HepG2 (cell line): Measurements from ENCODE around the gene PTGR3. TPM values are rescaled to one million over a fixed set of nuclear protein-coding genes. Genes with fewer than 3 reads are reported as not detected.

Experiments used
- ATAC-seq: fragments of 200-7000 bp; cut with Tn5 transposase; 3 replicates; pipeline ENCODE4 v1.9.1; 2020; ENCODE audit warnings: mild to moderate bottlenecking, moderate library complexity
- BruUV-seq: library from RNA; stranded (reverse); fragments of 400-500 nt; replicated peaks from 2 replicates; lab custom pipeline; 2021; lab: Mats Ljungman, UMichigan
- CTCF ChIA-PET: fragments of 300-600 bp; formaldehyde crosslinking; extraction: SDS; loops from one replicate; lab custom pipeline; 2021; ENCODE audit warnings: low total read pairs, inconsistent platforms, low intra/inter-chr PET ratio; lab: Yijun Ruan, JAX
- POLR2A ChIA-PET: fragments of 350-600 bp; sonication (Branson Sonifier 250); formaldehyde crosslinking; loops from one replicate; lab custom pipeline; 2020; ENCODE audit warnings: antibody characterized with exemption, inconsistent platforms; lab: Yijun Ruan, JAX
- DNase-seq: peaks from one replicate; pipeline ENCODE4 v3.0.0-alpha.2; 2015; ENCODE audit warnings: low spot score
- FAIRE-seq: peaks from 3 replicates; lab custom pipeline; 2011; peaks lifted over from hg19 to GRCh38; lab: Jason Lieb, UNC
- H2AFZ ChIP-seq: one replicate; pipeline ENCODE4 v1.6.1; 2011; ENCODE audit warnings: low read length, inconsistent platforms
- H3K27ac ChIP-seq: fragments of 300-600 bp; 3 replicates; pipeline ENCODE4 v1.8.0; 2011; ENCODE audit warnings: mixed run types, mild to moderate bottlenecking, mixed read lengths, low read length, inconsistent platforms; ENCODE audit not compliant: insufficient read depth; ENCODE audit errors: extremely low read length
- H3K27me3 ChIP-seq, 2 experiments: fragments of 200-600 bp in 1 of 2; 2 replicates in 1 of 2; 3 replicates in 1 of 2; pipeline versions ENCODE4 v1.6.0 to v1.8.0; 2011; ENCODE audit warnings: low read length in 2 of 2, mild to moderate bottlenecking in 2 of 2, moderate library complexity in 2 of 2, inconsistent platforms in 1 of 2; ENCODE audit not compliant: insufficient read depth in 2 of 2, control insufficient read depth in 1 of 2
- H3K36me3 ChIP-seq, 2 experiments: fragments of 200-600 bp in 1 of 2; replicated peaks in 1 of 2; 2 replicates in 1 of 2; 3 replicates in 1 of 2; pipeline versions ENCODE4 v1.5.1 to v1.8.0; 2011; ENCODE audit warnings: low read length in 2 of 2, inconsistent platforms in 1 of 2; ENCODE audit not compliant: insufficient read depth in 2 of 2, control insufficient read depth in 1 of 2
- H3K4me1 ChIP-seq: 2 replicates; pipeline ENCODE4 v1.5.1; 2012; ENCODE audit warnings: low read length, inconsistent platforms; ENCODE audit not compliant: insufficient read depth
- H3K4me2 ChIP-seq: 2 replicates; pipeline ENCODE4 v1.6.0; 2011; ENCODE audit warnings: low read depth, low read length, inconsistent platforms
- H3K4me3 ChIP-seq, 3 experiments: fragments of 200-600 bp in 1 of 3; sonication (generic), shearing (Covaris generic) in 1 of 3; replicated peaks in 1 of 3; 2 replicates each; pipeline ENCODE4 v1.5.1; 2011 to 2016; ENCODE audit warnings: low read length in 3 of 3, inconsistent platforms in 2 of 3, low read depth in 2 of 3, mild to moderate bottlenecking in 2 of 3, control low read depth in 1 of 3, mixed read lengths in 1 of 3; ENCODE audit not compliant: insufficient read depth in 1 of 3
- H3K79me2 ChIP-seq: one replicate; pipeline ENCODE4 v1.6.1; 2011; ENCODE audit warnings: low read length, inconsistent platforms; ENCODE audit not compliant: insufficient read depth
- H3K9ac ChIP-seq: 2 replicates; pipeline ENCODE4 v1.6.0; 2011; ENCODE audit warnings: mild to moderate bottlenecking, low read depth, low read length, inconsistent platforms; ENCODE audit not compliant: insufficient read depth
- H3K9me3 ChIP-seq: 2 replicates; pipeline ENCODE4 v1.5.1; 2012; ENCODE audit warnings: mild to moderate bottlenecking, low read length
- H4K20me1 ChIP-seq: 2 replicates; pipeline ENCODE4 v1.6.0; 2011; ENCODE audit warnings: inconsistent platforms, mild to moderate bottlenecking, low read length, moderate library complexity; ENCODE audit not compliant: insufficient read depth
- ELF4 ChIP-seq: sonication (generic); formaldehyde crosslinking; IDR thresholded peaks from 2 replicates; pipeline ENCODE4 v1.5.0; 2020; ENCODE audit warnings: missing genetic modification reagents, mild to moderate bottlenecking, moderate library complexity, borderline replicate concordance
- FLYWCH1 ChIP-seq: sonication (generic); formaldehyde crosslinking; IDR thresholded peaks from 2 replicates; pipeline ENCODE4 v1.8.1; 2023; ENCODE audit warnings: mild to moderate bottlenecking, missing genetic modification reagents
- GPN1 ChIP-seq: sonication (generic); formaldehyde crosslinking; IDR thresholded peaks from 2 replicates; pipeline ENCODE4 v1.5.1; 2020; ENCODE audit warnings: missing genetic modification reagents, borderline replicate concordance
- MATR3 ChIP-seq: sonication (generic); formaldehyde crosslinking; IDR thresholded peaks from 2 replicates; pipeline ENCODE4 v1.4.0; 2020; ENCODE audit warnings: missing genetic modification reagents
- MAZ ChIP-seq, 2 experiments: sonication (generic) in 1 of 2; formaldehyde crosslinking in 1 of 2; IDR thresholded peaks; 2 replicates each; pipeline versions ENCODE4 v1.5.0 to v1.6.1; 2012 to 2020; ENCODE audit warnings: low read depth in 2 of 2, mild to moderate bottlenecking in 2 of 2, borderline replicate concordance in 1 of 2, improper control_type of control experiment in 1 of 2, low read length in 1 of 2, missing genetic modification reagents in 1 of 2, moderate library complexity in 1 of 2
- MTF1 ChIP-seq: sonication (generic); formaldehyde crosslinking; IDR thresholded peaks from 2 replicates; pipeline ENCODE4 v1.5.0; 2020; ENCODE audit warnings: missing genetic modification reagents
- PRDM4 ChIP-seq: sonication (generic); formaldehyde crosslinking; IDR thresholded peaks from 2 replicates; pipeline ENCODE4 v1.9.0; 2021; ENCODE audit warnings: missing genetic modification reagents, borderline replicate concordance
- USF2 ChIP-seq, 2 experiments: sonication (generic) in 1 of 2; formaldehyde crosslinking in 1 of 2; IDR thresholded peaks; 2 replicates each; pipeline versions ENCODE4 v1.5.1 to v1.6.1; 2011 to 2020; ENCODE audit warnings: borderline replicate concordance in 1 of 2, low read depth in 1 of 2, low read length in 1 of 2, mild to moderate bottlenecking in 1 of 2, missing genetic modification reagents in 1 of 2, moderate library complexity in 1 of 2
- ZC3H13 ChIP-seq: sonication (generic); formaldehyde crosslinking; IDR thresholded peaks from 2 replicates; pipeline ENCODE4 v1.8.1; 2023; ENCODE audit warnings: mild to moderate bottlenecking, missing genetic modification reagents, moderate library complexity
- ZKSCAN5 ChIP-seq: sonication (generic); formaldehyde crosslinking; IDR thresholded peaks from 2 replicates; pipeline ENCODE4 v1.5.1; 2020; ENCODE audit warnings: mild to moderate bottlenecking, missing genetic modification reagents
- ZNF414 ChIP-seq: sonication (generic); formaldehyde crosslinking; IDR thresholded peaks from 2 replicates; pipeline ENCODE4 v1.5.0; 2020; ENCODE audit warnings: missing genetic modification reagents
- ZNF451 ChIP-seq: sonication (generic); formaldehyde crosslinking; IDR thresholded peaks from 2 replicates; pipeline ENCODE4 v1.5.0; 2020; ENCODE audit warnings: mild to moderate bottlenecking, missing genetic modification reagents
- WGBS: methylation state at CpG from one replicate; pipeline ENCODE4 v1.1.6; 2017; ENCODE audit warnings: low lambda C conversion rate; 5-methylcytosine and 5-hydroxymethylcytosine counted together
- in situ Hi-C: cut with HindIII; loops from 2 replicates; pipeline ENCODE4 v1.10.0; 2017; ENCODE audit warnings: low pct_unique_long_range_greater_than_20kb; ENCODE audit not compliant: extremely low pct_ligation_motif_present
- intact Hi-C: fragments of 100-400 bp; cut with micrococcal nuclease; formaldehyde crosslinking; loops from one replicate; pipeline ENCODE4 v1.10.0; 2022; ENCODE audit not compliant: unreplicated experiment
- polyA plus RNA-seq, 8 experiments: library from polyadenylated mRNA; depleted of rRNA in 3 of 8; stranded (reverse) in 7 of 8; unstranded in 1 of 8; fragments of >200 nt; fragmentation: Illumina TruSeq in 4 of 8; extraction: Trizol in 4 of 8; gene quantifications; 2 replicates each; pipeline versions ENCODE4 v1.2.1 to v1.2.3, GENCODE V29; 2011 to 2016; ENCODE audit warnings: low read depth in 4 of 8, missing spikeins in 1 of 8, mixed read lengths in 1 of 8; ENCODE audit not compliant: insufficient read depth in 1 of 8
- total RNA-seq, 5 experiments: library from RNA; depleted of rRNA; stranded (reverse); fragments of >200 nt; fragmentation: Illumina TruSeq; extraction: Trizol; gene quantifications; 2 replicates each; pipeline ENCODE4 v1.2.3, GENCODE V29; 2016; ENCODE audit warnings: low read depth in 1 of 5

Gene PTGR3
- total and polyA plus RNA-seq, 2 of the 13 experiments (the other 11 are each of a cell fraction or from before 2014, with no cell fraction given): 11.5 to 25.3 TPM

GRCh38 chr18:75221897-75222296 is 13.0 kb upstream of the PTGR3 start:
- Histone ChIP-seq H3K79me2 (peaks cover 24% of the 10 kb centered on the region), H3K4me1 (peaks cover 80% of the 10 kb centered on the region), H3K9me3 (no peaks in the 10 kb centered on the region), H3K27ac (no peak overlapping the region), H4K20me1 (0 out of 2 replicates have a peak, but pooled peaks cover 3% of the 10 kb centered on the region), H2AFZ (no peak overlapping the region), H3K27me3 (no peaks in the 10 kb centered on the region), H3K4me3 (no peak overlapping the region), H3K4me2 (no peak overlapping the region), H3K36me3 (no peaks in the 10 kb centered on the region), H3K9ac (no peak overlapping the region)
- ATAC-seq: no peak
- CTCF ChIA-PET: no interaction called here
- no TSS peak for BruUV-seq
- in situ Hi-C loops (loop anchor here (25.0 kb wide), 1 partner anchor 935 kb away; the partner anchor contains the start of gene CYB5A), intact Hi-C loops (no loop called here)
- no peak for FAIRE-seq
- TF ChIP-seq GPN1 (CRISPR knock-in tag): no peak
- no peak for TF ChIP-seq MTF1 (CRISPR knock-in tag)
- DNase-seq: no peak
- WGBS: 98% methylated on average over 7 of the region's 7 CpGs
- POLR2A ChIA-PET: no interaction called here

- BruUV-seq: no TSS peak
- Histone ChIP-seq H3K4me2 (no peak overlapping the region), H3K27ac (no peak overlapping the region), H4K20me1 (no peaks in the 10 kb centered on the region), H3K27me3 (no peaks in the 10 kb centered on the region), H3K4me1 (peaks cover 80% of the 10 kb centered on the region), H2AFZ (no peak overlapping the region), H3K9me3 (no peaks in the 10 kb centered on the region), H3K4me3 (no peak overlapping the region), H3K36me3 (no peaks in the 10 kb centered on the region), H3K9ac (no peak overlapping the region), H3K79me2 (peaks cover 25% of the 10 kb centered on the region)
- ChIA-PET CTCF (no interaction called here), POLR2A (no interaction called here)
- no peak for FAIRE-seq
- 100% methylated on average over 1 of the region's 1 CpG for WGBS
- in situ Hi-C loops (loop anchor here (25.0 kb wide), 1 partner anchor 934 kb away; the partner anchor contains the start of gene CYB5A), intact Hi-C loops (no loop called here)
- no peak for ATAC-seq
- DNase-seq: no peak
- no peak for TF ChIP-seq USF2 (IDR thresholded peaks at IDR 0.05; ENCODE audit: low read depth, low read length)
- TF ChIP-seq USF2 (CRISPR knock-in tag; IDR thresholded peaks at IDR 0.05; ENCODE audit: borderline replicate concordance): no peak
- TF ChIP-seq FLYWCH1 (CRISPR knock-in tag): no peak
- TF ChIP-seq MAZ (IDR thresholded peaks at IDR 0.05; ENCODE audit: borderline replicate concordance, low read depth, low read length): no peak
- no peak for TF ChIP-seq MAZ (CRISPR knock-in tag; IDR thresholded peaks at IDR 0.05; ENCODE audit: low read depth)
- TF ChIP-seq MATR3 (CRISPR knock-in tag): no peak
- no peak for TF ChIP-seq PRDM4 (CRISPR knock-in tag)
- no peak for TF ChIP-seq ZNF414 (CRISPR knock-in tag)
- TF ChIP-seq ZKSCAN5 (CRISPR knock-in tag): no peak
- no peak for TF ChIP-seq ELF4
- no peak for TF ChIP-seq ZC3H13 (CRISPR knock-in tag)
- TF ChIP-seq ZNF451 (CRISPR knock-in tag): no peak
Observed at GRCh38 chr18:75221397-75221796, 12.5 kb upstream of the PTGR3 start.
